Ureter (tissue), 1 donor: ENCODE data around the gene CES2. TPM values are rescaled to one million over a fixed set of nuclear protein-coding genes. Genes with fewer than 3 reads are reported as not detected.
"Not testable (repeated sequence)": the region's sequence is repeated elsewhere in the genome, so short reads cannot be mapped to it uniquely, and the experiment has no call there.

Source experiments
- DNase-seq: peaks from one replicate; pipeline ENCODE4 v3.0.0-alpha.2; 2020; ENCODE audit warnings: low spot score
- total RNA-seq: library from RNA; stranded (reverse); gene quantifications from one replicate; pipeline ENCODE4 v1.2.4, GENCODE V29; 2023
- donor health status: DM: yes; HTN: yes; CAD: no.

The CES2 gene
- total RNA-seq, 1 donor from 2014 or later, result 56.3 TPM

DNA sequence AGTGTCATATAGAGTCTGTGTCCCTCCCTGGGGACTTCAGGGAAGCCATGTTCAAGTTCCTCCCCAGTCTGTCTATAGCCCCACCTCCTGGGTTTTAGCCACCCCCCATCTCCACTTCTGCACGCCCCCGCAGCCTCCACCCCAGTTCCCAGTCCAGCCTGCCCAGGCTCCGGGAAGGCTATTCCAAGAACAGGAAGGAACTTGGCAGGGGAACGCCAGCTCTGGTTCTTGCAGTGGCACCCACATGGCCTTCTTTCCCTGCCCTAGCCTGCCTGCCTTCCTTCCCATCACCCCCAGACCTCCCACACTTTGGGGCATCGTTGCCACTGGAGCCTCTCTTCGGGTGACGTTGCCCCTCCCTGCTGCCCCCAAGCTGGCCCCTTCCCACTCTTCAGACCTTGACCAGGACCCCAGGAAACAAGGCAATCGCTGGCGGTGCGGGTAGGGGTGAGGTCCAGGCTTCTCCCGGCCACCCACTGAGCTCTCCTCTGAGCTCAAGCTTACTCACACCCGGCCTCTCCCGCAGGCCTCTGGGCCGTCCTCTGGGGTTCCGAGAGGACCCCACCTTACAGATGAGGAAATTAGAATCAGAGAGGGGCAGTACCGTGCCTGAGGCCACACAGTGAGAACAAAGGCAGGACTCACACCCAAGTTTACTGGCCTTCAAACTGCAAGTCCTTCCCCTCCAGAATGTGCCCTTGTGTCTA lies 43.8 kb downstream of the CES2 start:
- DNase-seq, result no peak

DNA sequence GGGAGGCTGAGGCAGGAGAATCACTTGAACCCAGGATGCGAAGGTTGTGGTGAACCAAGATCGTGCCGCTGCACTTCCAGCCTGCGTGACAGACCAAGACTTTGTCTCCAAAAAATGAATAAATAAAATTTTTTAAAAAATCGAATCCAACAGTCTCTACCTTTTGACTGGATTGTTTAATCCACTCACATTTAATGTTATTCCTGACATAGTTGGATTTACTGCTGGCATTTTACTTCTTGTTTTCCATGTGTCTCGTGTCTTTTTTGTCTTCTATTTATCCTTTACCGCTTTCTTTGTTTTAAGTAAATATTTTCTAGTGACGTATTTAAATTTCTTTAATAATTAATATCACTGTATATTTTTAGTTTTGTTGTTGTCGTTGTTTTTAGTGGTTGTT lies 47.7 kb downstream of the CES2 start:
- DNase-seq, result no peak

DNA sequence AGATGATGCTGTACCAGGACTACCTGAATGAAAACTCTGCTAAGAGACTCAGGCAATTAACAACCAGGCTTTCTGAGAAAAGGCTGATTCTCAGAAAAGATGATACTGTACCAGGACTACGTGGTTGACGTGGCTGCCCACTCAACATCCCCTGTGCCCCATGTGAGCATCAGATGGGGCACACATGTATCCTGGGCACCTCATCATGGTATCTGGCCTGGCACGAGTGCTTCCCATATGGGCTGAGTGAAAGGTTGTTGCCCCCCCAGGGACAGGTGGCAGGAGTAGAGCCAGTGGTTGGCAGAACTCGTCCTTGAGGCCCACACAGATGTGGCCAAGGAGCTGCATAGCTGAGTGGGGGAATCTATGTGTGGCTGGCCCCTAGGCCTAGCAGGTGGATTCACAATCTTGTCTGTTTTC lies 49.6 kb downstream of the CES2 start:
- DNase-seq, result no peak

DNA sequence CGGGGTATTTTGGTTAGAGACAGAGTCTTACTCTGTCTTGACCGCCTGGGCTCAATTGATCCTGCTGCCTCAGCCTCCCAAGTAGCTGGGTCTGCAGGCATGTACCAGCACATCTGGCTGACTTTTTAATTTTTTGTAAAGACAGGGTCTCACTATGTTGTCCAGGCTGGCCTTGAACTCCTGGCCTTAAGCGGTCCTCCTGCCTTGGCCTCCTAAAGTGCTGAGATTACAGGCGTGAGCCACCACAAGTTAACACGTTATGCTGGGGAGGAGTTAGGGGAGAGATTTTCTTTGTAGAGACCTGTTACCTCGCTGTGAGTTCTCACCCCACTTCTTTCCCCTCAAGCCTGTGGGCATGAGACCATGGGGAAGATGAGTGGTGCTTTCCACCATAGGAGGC lies 51.2 kb downstream of the CES2 start:
- DNase-seq, result no peak

DNA sequence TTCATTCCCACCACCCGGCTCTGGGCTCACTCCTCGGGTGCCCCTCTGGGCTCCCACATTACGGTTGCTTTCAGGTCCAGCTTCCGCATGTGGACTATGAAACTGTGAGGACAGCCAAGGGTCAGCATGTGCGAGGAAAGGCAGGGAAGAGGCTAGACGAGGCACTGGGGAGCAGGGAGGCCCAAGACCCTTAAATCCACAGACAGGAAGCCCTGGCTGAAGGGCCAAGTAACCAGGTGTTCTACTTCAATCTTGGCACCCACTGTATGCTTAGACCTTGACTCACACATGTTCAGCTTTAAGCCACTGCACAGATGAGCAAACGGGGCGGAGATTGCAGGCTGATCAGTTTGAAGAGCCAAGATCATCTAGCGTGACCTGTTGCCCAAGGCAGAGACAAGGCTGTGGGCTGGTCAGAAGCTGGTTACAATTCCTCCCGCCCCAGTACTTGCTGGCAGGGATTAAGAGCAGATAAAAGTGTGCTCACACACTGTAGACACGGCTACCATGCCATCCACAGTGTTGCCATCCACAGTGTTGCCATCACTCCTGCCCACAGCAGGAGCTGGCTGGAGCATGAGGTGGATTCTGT lies 53.0 kb downstream of the CES2 start, which contains the start of gene CES4A:
Gene CES4A (plus strand): TSS at position 393 of the 592 bp plus-strand sequence. CDS start 184 bp downstream, at position 577.
- DNase-seq, result no peak

DNA sequence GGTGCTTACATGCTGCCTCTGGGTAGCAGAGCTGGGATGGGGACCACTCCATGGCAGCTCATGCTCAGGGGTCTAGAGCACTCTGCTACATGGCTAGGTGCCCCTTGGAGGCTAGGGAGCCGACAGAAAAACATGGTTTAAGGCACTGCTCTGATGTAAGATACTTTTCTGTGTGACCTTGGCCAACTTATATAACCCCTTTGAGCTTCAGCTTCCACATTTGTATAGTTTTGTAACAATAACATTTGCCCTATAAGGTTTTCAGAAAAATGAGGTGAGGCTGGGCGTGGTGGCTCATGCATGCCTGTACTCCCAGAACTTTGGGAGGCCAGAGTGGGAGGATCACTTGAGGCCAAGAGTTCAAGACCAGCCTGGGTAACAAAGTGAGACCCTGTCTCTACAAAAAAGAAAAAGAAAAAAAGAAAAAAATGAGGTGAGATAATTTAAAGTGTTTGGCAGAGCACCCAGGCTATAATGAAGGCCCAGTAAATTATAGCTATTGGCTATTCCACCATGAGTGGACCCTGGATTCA lies 56.3 kb downstream of the CES2 start:
- DNase-seq, result no peak

GRCh38 chr16:66993558-66993957 lies 58.2 kb downstream of the CES2 start:
- not testable (repeated sequence) for DNase-seq

Other genes with a start within 250 kb of the CES2 start
- gene CMTM4, start 238.8 kb upstream of the CES2 start, total RNA-seq, result 31.6 TPM
- gene DYNC1LI2, start 183.9 kb upstream of the CES2 start, total RNA-seq, result 143 TPM
- gene TERB1, start 133.9 kb upstream of the CES2 start, total RNA-seq, result 1.0 TPM
- 67.8 TPM for gene NAE1, start 104.5 kb upstream of the CES2 start, total RNA-seq
- gene CA7, start 91.1 kb upstream of the CES2 start, total RNA-seq, result not detected
- 11.5 TPM for gene PDP2, start 55.0 kb upstream of the CES2 start, total RNA-seq
- not detected for gene CDH16, start 16.6 kb upstream of the CES2 start, total RNA-seq
- gene RRAD, start 10.0 kb upstream of the CES2 start, total RNA-seq, result 7.7 TPM
- gene CIAO2B, start 1.1 kb upstream of the CES2 start, total RNA-seq, result 71.8 TPM
- gene CES3, start 25.8 kb downstream of the CES2 start, total RNA-seq, result 0.29 TPM
- gene CES4A, start 53.1 kb downstream of the CES2 start, total RNA-seq, result 17.7 TPM
- 53.5 TPM for gene CBFB, start 93.6 kb downstream of the CES2 start, total RNA-seq
- gene PHAF1, start 174.4 kb downstream of the CES2 start, total RNA-seq, result 19.4 TPM
- 14.5 TPM for gene B3GNT9, start 215.5 kb downstream of the CES2 start, total RNA-seq
- gene TRADD, start 224.4 kb downstream of the CES2 start, total RNA-seq, result 20.5 TPM
- 12.5 TPM for gene FBXL8, start 224.4 kb downstream of the CES2 start, total RNA-seq
- gene HSF4, start 229.2 kb downstream of the CES2 start, total RNA-seq, result 52.0 TPM
- gene NOL3, start 235.0 kb downstream of the CES2 start, total RNA-seq, result 26.8 TPM
- gene MATCAP1, start 248.4 kb downstream of the CES2 start, total RNA-seq, result 50.7 TPM